ENCODE measurements around the gene RTTN.

DNA sequence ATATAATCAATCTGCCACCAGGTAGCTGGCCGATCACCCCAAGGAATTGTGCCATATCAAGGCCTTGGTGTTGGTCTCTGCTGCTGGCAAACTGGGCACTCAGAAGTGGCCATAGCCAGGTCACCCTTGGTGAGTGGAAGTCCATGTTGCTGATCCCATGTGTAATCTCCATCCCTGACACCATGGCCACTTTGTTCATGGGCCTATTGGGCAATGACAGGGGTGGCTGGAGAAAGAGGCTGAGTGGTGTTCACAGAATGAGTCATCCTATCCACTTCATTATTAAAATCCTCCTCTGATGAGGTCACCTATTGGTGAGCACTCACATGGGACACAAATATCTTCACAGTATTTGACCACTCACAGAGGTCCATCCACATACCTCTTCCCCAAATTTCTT lies 231.1 kb downstream of the RTTN start:
- TF ChIP-seq CTCF (conservative IDR thresholded peaks at IDR 0.05) (no peak), EZH2 (IDR thresholded peaks at IDR 0.05; ENCODE audit: low read depth) (no peak)

Data from PC-9 (cell line).